ENCODE results near the gene FCGR1A.
"Not testable (repeated sequence)": the region's sequence is repeated elsewhere in the genome, so short reads cannot be mapped to it uniquely, and the experiment has no call there.

DNA sequence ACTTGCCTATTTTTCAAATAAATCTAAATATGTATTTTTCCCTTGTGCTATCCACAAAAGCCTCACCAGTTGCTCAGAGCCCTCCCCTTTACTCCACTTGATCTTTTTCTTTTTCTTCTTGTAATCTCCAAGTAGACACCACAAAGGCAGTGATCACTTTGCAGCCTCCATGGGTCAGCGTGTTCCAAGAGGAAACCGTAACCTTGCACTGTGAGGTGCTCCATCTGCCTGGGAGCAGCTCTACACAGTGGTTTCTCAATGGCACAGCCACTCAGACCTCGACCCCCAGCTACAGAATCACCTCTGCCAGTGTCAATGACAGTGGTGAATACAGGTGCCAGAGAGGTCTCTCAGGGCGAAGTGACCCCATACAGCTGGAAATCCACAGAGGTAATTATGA is 1.4 kb downstream of the FCGR1A start:
- TF ChIP-seq CTCF (optimal IDR thresholded peaks at IDR 0.05 in 1 of 3, IDR thresholded peaks at IDR 0.05 in 1 of 3, conservative IDR thresholded peaks at IDR 0.05 in 1 of 3; ENCODE audit: extremely low read depth in 1 of 3, insufficient read depth in 2 of 3, low read length in 3 of 3); EZH2 (IDR thresholded peaks at IDR 0.05; ENCODE audit: low read length): not testable (repeated sequence)
